Esophagus squamous epithelium (tissue), 5 donors: ENCODE measurements around the gene DPH7. TPM values are rescaled to one million over a fixed set of nuclear protein-coding genes. Genes with fewer than 3 reads are reported as not detected.

ENCODE experiments used
- DNase-seq: peaks from one replicate; lab custom pipeline; 2025; lab: John Stamatoyannopoulos, UW
- H3K27ac ChIP-seq, 4 donors: fragments of 200-600 bp; sonication (generic); one replicate each; pipeline ENCODE4 v1.5.1; 2016 to 2019; ENCODE audit warnings: mild to moderate bottlenecking in 1 of 4
- H3K27me3 ChIP-seq, 4 donors: fragments of 200-600 bp; sonication (generic); 1 replicate in 3 of 4; 2 replicates in 1 of 4; pipeline versions ENCODE4 v1.5.1 to v1.6.0; 2017 to 2021; ENCODE audit warnings: antibody characterized with exemption in 1 of 4
- H3K36me3 ChIP-seq, 3 donors: fragments of 200-600 bp; sonication (generic); one replicate each; pipeline ENCODE4 v1.5.1; 2016 to 2019
- H3K4me1 ChIP-seq, 3 donors: fragments of 200-600 bp; sonication (generic); one replicate each; pipeline ENCODE4 v1.5.1; 2017 to 2019
- H3K4me3 ChIP-seq, 4 donors: fragments of 200-600 bp; sonication (generic); 1 replicate in 3 of 4; 2 replicates in 1 of 4; pipeline ENCODE4 v1.5.1; 2016 to 2019; ENCODE audit warnings: mild to moderate bottlenecking in 2 of 4, moderate library complexity in 1 of 4
- H3K9me3 ChIP-seq, 3 donors: fragments of 200-600 bp; sonication (generic); one replicate each; pipeline ENCODE4 v1.5.1; 2016 to 2019
- CTCF ChIP-seq, 6 experiments: fragments of 450-650 bp in 4 of 6; fragments of 200-600 bp in 2 of 6; sonication (generic) in 2 of 6; IDR thresholded peaks; one replicate each; pipeline ENCODE4 v1.5.1; 2016 to 2019; ENCODE audit warnings: antibody characterized with exemption in 6 of 6, mild to moderate bottlenecking in 4 of 6, moderate library complexity in 4 of 6
- POLR2A ChIP-seq, 4 donors: fragments of 450-650 bp; IDR thresholded peaks; one replicate each; pipeline ENCODE4 v1.6.1; 2017; ENCODE audit warnings: antibody characterized with exemption in 4 of 4, mild to moderate bottlenecking in 4 of 4, moderate library complexity in 3 of 4
- WGBS, 2 donors: methylation state at CpG; one replicate each; pipeline ENCODE4 v1.1.5; 2018; 5-methylcytosine and 5-hydroxymethylcytosine counted together
- intact Hi-C: fragments of 100-400 bp; cut with DNase I; formaldehyde crosslinking; loops from one replicate; pipeline ENCODE4 v1.15.0; 2022
- total RNA-seq, 4 donors: library from RNA; depleted of rRNA; stranded (reverse); fragments of >200 nt; gene quantifications; one replicate each; pipeline ENCODE4 v1.1.0, GENCODE V29; 2016
- donor health status: DM: yes; HTN: yes; CAD: no.

DPH7 gene
- total RNA-seq, 4 donors from 2014 or later = 13.4 to 32.2 (median 21.7) TPM

- Histone ChIP-seq H3K4me3 (no peak overlapping the region), H3K27me3 (no peaks in the 10 kb centered on the region), H3K27ac (no peak overlapping the region), H3K36me3 (peaks cover 14 to 61% (median 18%) of the 10 kb centered on the region in 3 donors), H3K9me3 (no peaks in the 10 kb centered on the region), H3K4me1 (peaks cover 20 to 33% (median 20%) of the 10 kb centered on the region in 3 donors)
- no peak for TF ChIP-seq POLR2A (IDR thresholded peaks at IDR 0.05)
- TF ChIP-seq CTCF (IDR thresholded peaks at IDR 0.05) = no peak
- 85 to 93% methylated on average over 16 of the region's 22 CpGs for WGBS, 2 donors
- no peak for DNase-seq
- intact Hi-C loops = no loop called here
These were observed 2.9 kb upstream of the DPH7 start for GRCh38 chr9:137581361-137582285.

DNA sequence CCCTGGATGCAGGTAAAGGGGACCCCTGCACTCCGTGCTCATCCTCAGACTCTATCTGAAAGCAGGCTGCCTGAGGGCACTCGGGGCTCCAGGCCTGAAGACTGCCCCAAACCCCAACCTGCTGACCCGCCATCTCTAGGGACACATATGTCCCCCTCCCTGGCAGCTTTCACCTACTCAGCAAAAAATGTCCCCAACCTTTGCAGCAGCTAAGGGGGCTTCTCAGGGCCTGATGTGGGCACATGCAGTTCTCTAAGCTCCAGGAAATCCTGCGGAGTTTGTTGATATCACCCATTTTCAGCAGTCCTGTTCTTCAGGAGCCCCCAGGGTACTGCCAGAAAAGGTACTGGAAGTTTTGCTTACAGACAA is 2.2 kb upstream of the DPH7 start:
- Histone ChIP-seq H3K4me3 (no peak overlapping the region), H3K9me3 (no peaks in the 10 kb centered on the region), H3K27me3 (no peaks in the 10 kb centered on the region), H3K4me1 (peaks cover 20 to 40% (median 27%) of the 10 kb centered on the region in 3 donors), H3K36me3 (peaks cover 12 to 61% (median 15%) of the 10 kb centered on the region in 3 donors), H3K27ac (no peak overlapping the region)
- no peak for DNase-seq
- intact Hi-C loops = no loop called here
- 100% methylated on average over 3 of the region's 4 CpGs; no CpG with 5 or more reads in 1 of the 2 donors for WGBS, 2 donors
- TF ChIP-seq CTCF (IDR thresholded peaks at IDR 0.05) (no peak), POLR2A (IDR thresholded peaks at IDR 0.05) (no peak)

DNA sequence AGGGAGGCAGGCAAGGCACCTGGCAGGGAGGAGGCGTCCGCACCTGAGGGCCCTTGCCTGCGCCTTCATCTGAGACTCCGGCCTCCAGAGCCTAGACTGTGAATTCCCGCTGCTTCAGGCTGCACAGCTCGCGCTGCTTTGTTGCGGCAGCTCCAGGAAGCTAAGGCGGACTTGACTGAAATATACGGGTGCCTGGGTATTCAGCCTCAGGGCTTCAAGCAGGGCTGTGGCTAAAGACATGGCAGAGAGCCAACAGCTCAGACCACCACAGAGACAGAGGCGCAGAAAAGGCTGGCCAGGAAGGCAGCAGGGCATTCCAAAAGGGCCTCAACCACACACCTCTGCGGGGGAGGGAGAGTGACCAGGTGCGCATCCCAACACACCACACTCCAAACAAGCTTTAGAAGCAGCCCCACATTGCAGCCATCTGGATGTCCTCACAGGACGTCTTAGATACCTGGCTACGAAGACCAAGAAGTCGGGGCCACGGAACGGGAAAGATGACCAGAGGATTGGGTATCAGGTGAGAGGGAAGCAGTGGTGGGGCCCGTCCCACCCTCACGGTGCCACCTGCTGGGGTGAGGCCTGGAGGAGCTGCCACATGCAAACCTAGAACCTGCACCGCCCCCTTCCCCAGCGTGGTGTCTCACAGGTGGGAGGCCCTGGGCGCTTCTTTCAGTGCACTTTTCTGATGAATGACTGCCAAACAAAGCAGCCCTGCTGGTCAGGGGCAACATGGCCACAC is 1.7 kb upstream of the DPH7 start:
- WGBS, 2 donors = 91 to 92% methylated on average over 7 to 8 of the region's 23 CpGs
- H3K27me3 ChIP-seq = no peaks in the 10 kb centered on the region
- H3K4me1 ChIP-seq = peaks cover 20 to 45% (median 28%) of the 10 kb centered on the region in 3 donors
- H3K4me3 ChIP-seq = no peak overlapping the region
- no peaks in the 10 kb centered on the region for H3K9me3 ChIP-seq
- H3K36me3 ChIP-seq = peaks cover 9 to 61% (median 10%) of the 10 kb centered on the region in 3 donors
- H3K27ac ChIP-seq = no peak overlapping the region
- TF ChIP-seq POLR2A (IDR thresholded peaks at IDR 0.05) = no peak
- TF ChIP-seq CTCF (IDR thresholded peaks at IDR 0.05) = no peak
- intact Hi-C loops = no loop called here
- no peak for DNase-seq

- WGBS, 2 donors = 50 to 60% methylated on average over 2 to 7 of the region's 19 CpGs
- intact Hi-C loops = no loop called here
- H3K36me3 ChIP-seq = peaks cover 9 to 62% (median 11%) of the 10 kb centered on the region in 3 donors
- H3K27ac ChIP-seq = peak overlapping the region; percentile 66 to 88 (median 85)
- H3K9me3 ChIP-seq = no peaks in the 10 kb centered on the region
- H3K4me1 ChIP-seq = peaks cover 20 to 48% (median 28%) of the 10 kb centered on the region in 3 donors
- H3K27me3 ChIP-seq = no peaks in the 10 kb centered on the region
- no peak for DNase-seq
- TF ChIP-seq POLR2A (IDR thresholded peaks at IDR 0.05) = no peak
- TF ChIP-seq CTCF (IDR thresholded peaks at IDR 0.05) = no peak
- H3K4me3 ChIP-seq = peak overlapping the region; percentile 67 to 91 (median 74)
These were observed 507 bp upstream of the DPH7 start for GRCh38 chr9:137579259-137579604.
